ENCODE measurements around the gene TAF5.
A peak's percentile ranks its signal among the peaks of the same experiment; 100 is the strongest.

Gene TAF5

DNA sequence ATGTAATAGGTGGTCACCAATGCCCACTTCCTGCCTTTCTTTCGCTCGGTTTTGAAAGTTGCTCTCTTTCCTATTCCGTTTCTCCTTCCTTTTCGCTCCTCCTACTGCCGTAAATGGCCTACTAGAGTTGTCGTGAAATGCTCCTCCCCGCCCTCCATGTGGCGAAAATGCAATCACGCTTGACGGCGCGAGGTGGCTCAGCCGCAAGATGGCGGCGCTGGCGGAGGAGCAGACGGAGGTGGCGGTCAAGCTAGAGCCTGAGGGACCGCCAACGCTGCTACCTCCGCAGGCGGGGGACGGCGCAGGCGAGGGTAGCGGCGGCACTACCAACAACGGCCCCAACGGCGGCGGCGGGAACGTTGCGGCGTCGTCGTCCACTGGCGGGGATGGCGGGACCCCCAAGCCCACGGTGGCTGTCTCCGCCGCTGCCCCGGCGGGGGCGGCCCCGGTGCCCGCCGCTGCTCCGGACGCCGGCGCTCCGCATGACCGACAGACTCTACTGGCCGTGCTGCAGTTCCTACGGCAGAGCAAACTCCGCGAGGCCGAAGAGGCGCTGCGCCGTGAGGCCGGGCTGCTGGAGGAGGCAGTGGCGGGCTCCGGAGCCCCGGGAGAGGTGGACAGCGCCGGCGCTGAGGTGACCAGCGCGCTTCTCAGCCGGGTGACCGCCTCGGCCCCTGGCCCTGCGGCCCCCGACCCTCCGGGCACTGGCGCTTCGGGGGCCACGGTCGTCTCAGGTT, at the start of gene TAF5:
TSS of gene TAF5 (plus strand) at position 195 of the 737 bp plus-strand sequence. CDS start at position 209, 14 bp downstream.
- DNase-seq (ENCODE audit: low read depth), result peak; percentile 96
- TF ChIP-seq, protein P1, sequence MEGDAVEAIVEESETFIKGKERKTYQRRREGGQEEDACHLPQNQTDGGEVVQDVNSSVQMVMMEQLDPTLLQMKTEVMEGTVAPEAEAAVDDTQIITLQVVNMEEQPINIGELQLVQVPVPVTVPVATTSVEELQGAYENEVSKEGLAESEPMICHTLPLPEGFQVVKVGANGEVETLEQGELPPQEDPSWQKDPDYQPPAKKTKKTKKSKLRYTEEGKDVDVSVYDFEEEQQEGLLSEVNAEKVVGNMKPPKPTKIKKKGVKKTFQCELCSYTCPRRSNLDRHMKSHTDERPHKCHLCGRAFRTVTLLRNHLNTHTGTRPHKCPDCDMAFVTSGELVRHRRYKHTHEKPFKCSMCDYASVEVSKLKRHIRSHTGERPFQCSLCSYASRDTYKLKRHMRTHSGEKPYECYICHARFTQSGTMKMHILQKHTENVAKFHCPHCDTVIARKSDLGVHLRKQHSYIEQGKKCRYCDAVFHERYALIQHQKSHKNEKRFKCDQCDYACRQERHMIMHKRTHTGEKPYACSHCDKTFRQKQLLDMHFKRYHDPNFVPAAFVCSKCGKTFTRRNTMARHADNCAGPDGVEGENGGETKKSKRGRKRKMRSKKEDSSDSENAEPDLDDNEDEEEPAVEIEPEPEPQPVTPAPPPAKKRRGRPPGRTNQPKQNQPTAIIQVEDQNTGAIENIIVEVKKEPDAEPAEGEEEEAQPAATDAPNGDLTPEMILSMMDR (IDR thresholded peaks at IDR 0.05; ENCODE audit: low read depth, low read length, missing control alignments), result no peak
- H3K4me3 ChIP-seq (ENCODE audit: low read depth, low read length), result peak within 1 kb of the TSS; percentile 99

DNA sequence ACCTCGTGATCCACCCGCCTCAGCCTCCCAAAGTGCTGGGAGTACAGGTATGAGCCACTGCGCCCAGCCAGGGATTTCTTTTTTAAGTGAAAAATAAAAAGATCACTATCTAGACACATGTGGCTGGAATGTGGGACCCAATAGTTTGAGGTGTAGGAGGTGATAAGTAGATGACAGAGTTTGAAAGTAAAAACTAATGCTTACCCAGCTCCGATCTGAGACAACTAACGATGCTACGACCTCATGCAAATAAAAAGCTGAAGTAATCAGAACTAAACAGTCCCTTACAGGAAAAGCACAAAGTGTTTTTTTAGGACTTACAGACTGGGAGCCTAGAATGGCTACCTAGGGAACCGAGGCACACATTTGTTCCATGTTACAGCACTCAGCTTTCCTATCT, 39.9 kb upstream of the TAF5 start:
- TF ChIP-seq, protein P1 (IDR thresholded peaks at IDR 0.05; ENCODE audit: low read depth, low read length, missing control alignments), result no peak
- no peak for DNase-seq (ENCODE audit: low read depth)
- H3K4me3 ChIP-seq (ENCODE audit: low read depth, low read length), result no peak overlapping the region

DNA sequence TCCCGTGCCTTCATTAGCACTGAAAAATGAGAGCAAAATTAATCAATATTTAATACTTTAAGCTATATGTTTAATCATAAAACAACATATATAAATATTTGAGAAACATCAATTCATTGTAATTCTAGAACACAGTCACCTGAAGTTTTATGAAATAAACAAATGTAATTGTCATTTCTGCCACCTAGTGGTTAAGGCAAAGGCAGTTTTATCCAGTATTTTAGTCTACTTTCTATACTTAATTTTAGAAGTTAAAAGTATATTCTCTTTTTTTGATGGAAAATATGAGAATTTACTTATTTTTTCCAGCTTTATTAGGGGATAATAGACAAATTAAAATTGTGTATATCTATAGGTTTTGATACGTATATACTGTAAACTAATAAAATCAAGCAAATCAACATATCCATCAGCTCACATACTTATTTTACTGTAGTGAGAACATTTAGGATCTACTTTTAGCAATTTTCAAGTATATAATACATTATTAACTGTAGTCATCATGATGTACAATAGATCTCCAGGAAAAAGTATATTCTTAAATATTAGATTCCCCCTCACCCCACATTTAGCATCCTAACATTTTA, 33.7 kb upstream of the TAF5 start:
- TF ChIP-seq, protein P1 (IDR thresholded peaks at IDR 0.05; ENCODE audit: low read depth, low read length, missing control alignments), result peak; percentile 41
- DNase-seq (ENCODE audit: low read depth), result no peak
- no peak overlapping the region for H3K4me3 ChIP-seq (ENCODE audit: low read depth, low read length)

DNA sequence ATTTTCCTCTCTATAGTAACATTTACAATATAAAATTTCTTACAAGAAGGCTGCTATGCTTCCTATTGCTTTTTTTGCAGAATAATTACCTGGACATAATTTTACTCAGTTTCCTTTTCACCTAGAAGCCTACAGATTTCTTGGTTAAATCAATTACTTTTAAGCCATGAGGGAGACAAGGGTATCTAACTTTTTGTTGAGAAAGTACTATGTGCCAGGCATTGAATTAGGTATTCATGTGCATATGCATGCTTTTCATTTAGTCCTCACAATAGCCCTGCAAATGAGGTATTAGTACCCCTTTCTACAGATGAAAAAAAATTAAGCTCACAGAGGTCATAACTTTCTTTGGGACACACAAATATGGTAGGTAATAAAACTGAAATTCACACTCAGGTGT, 33.2 kb upstream of the TAF5 start:
- TF ChIP-seq, protein P1 (IDR thresholded peaks at IDR 0.05; ENCODE audit: low read depth, low read length, missing control alignments), result no peak
- H3K4me3 ChIP-seq (ENCODE audit: low read depth, low read length), result no peak overlapping the region
- DNase-seq (ENCODE audit: low read depth), result no peak

DNA sequence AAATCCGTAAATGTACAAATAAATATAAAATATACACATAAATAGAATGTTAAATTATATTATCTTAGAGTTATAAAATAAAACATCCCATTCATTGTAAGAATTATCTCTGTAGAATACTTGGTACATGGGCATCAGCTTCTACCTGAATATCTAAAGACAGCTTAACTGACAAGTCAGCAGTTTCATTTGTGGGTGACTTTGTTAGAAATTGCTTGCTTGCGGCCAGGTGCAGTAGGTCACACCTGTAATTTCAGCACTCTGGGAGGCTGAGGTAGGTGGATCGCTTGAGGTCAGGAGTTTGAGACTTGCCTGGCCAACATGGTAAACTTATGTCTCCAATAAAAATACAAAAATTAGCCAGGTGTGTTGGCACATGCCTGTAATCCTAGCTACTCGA, 31.4 kb upstream of the TAF5 start:
- H3K4me3 ChIP-seq (ENCODE audit: low read depth, low read length), result no peak overlapping the region
- TF ChIP-seq, protein P1 (IDR thresholded peaks at IDR 0.05; ENCODE audit: low read depth, low read length, missing control alignments), result no peak
- DNase-seq (ENCODE audit: low read depth), result no peak

DNA sequence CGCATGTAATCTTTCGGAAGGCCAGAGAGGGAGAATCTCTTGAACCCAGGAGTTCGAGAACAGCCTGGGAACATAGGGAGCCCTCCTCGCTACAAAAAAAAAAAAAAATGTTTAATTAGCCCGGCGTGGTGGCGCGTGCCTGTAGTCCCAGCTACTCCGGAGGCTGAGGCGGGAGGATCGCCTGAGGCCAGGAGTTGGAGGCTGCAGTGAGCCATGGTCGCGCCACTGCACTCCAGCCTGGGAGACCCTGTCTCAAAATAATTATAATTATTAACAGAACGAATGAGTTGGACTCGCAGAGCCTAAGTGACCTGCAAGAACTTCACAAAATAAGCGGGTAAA, 17.6 kb upstream of the TAF5 start:
- no peak for DNase-seq (ENCODE audit: low read depth)
- TF ChIP-seq, protein P1 (IDR thresholded peaks at IDR 0.05; ENCODE audit: low read depth, low read length, missing control alignments), result no peak
- H3K4me3 ChIP-seq (ENCODE audit: low read depth, low read length), result peak overlapping the region; percentile 92
